Myocyte (in vitro differentiated cells): ENCODE data around the gene DUSP1. TPM values are rescaled to one million over a fixed set of nuclear protein-coding genes. Genes with fewer than 3 reads are reported as not detected.
"Not testable (repeated sequence)": the region's sequence is repeated elsewhere in the genome, so short reads cannot be mapped to it uniquely, and the experiment has no call there.

Experiments
- DNase-seq: peaks from one replicate; pipeline ENCODE4 v3.0.0-alpha.2; 2012; ENCODE audit warnings: low read depth
- total RNA-seq: library from RNA; depleted of rRNA; stranded (reverse); fragments of >200 nt; gene quantifications from 2 replicates; pipeline ENCODE4 v1.2.3, GENCODE V29; 2014

The DUSP1 gene
- total RNA-seq, 1 donor from 2014 or later = 127 TPM

DNA sequence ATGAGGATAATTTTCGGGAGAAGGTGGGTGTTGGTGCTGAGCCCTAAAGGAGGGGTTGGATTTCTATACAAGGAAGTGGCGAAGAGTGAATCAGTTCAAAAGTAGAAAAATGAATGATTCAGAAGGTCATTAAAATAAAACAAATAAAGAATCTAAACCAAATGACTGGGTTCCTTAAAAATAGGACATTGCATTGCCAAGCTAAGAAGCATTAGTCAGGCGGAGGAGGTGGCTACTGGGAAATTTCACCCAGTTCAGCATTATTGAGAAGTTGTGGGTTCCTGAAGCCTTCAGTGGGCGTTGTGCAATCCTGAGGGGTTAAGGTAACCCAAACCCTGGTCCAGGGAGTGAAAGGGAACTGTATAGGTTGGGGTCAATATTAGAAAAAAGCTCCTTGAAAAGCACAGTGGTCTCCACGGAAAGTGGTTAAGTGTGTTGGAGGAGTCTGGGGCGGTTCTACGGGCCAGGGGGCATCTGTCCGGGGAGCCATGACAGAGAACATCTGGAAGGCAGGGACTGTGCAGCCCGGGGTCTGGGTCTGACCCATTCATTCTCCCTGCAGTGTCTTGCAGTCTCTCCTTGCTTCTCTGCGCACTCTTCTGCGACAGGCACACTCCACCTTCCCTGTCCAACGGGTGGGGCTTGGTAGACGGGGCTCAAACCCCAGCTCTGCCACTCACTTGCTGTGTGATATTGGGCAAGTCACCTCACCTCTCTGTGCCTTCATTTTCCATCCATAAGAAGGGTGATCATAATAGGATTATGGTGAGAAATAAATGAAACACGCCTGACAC is 27.6 kb upstream of the DUSP1 start:
- DNase-seq = peak; percentile 47

DNA sequence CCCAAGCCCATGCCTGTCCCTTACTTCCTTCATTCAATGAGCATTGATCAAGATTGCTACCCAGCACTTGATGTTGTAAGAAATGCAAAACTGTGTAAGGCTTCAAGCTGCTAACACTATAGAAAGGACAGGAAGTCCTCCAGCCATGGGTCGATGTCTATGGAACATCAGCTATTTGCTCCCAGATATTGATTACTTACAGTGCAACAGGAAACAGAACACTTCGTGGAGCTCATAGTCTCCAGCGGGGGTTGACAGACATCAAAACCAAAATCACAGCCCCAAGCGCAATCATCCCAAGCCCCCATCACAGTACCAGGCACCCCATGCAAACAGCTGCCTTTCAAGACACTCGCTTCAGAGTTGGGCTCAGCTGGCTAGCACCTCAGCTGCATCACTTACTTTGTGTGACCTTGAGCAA is 26.8 kb upstream of the DUSP1 start:
- DNase-seq = no peak

DNA sequence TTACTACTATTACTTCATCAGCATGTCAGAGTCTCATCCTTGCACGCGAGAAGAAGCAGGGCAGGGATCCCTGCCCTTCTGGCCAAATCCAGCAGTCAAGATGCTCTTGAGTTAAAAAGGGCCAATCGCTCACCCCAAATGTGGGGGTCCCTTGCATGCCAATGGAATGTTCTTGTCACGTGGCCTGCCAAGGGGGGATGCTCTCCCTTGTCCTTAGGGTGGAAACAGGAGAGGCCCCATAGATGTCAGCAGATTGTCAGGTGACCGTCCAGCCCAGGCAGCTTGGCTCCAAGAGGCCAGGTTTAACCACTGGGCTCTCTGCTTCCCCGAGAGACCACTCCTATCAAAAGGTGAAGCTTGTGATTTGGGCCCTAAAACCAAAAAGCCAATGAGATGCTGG is 25.3 kb upstream of the DUSP1 start:
- DNase-seq = no peak

- DNase-seq = peak; percentile 88
Measured at GRCh38 chr5:172795318-172795977, 24.5 kb upstream of the DUSP1 start.

DNA sequence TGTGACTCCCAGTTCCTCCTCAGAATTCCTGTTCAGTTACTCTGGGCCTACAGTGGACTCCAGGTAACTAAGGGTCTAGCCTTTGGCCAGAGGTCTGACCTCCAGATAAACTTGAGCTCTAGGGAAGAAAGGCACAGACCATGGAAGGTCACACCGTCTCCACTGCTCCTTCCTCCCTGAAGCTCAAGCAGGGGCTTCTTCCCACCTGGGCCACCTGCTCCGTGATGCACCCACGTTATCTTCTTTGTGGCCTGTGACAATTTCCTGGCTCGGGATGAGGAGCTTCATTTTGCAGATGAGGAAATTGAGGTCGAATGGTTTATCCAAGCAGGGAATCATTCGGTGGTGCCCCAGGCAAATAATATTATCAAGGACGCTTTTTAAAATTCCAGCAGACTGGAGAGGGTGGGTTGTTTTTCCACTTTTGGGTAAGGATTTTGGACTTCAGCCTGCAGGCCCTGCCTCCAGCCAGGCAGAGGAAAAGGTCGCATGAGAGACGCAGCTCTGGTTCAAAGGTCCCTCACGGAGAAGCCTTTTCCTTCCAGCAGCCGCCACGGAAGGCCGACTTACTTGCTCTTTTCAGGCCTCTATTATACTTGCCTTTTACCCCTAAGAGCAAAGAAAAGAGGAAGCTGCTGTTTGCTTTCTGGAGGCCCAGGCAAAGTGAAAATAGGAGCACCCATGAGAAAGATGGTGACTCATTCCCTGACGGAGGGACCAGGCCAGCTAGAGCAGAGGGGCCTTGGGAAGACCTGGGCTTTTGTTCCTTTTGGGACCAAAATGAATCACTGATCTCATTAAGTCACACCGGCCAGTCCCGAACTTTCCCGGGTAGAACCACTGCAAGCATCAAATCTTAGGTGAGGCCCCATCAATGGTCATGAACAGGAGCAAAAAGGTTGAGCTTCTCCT is 22.8 kb upstream of the DUSP1 start:
- DNase-seq = no peak

- DNase-seq = peak; percentile 97
Measured at GRCh38 chr5:172792701-172793570, 21.9 kb upstream of the DUSP1 start.

GRCh38 chr5:172791726-172792445 is 20.9 kb upstream of the DUSP1 start:
- DNase-seq = no peak

GRCh38 chr5:172791286-172791685 is 20.3 kb upstream of the DUSP1 start:
- DNase-seq = no peak

GRCh38 chr5:172790496-172790889 is 19.5 kb upstream of the DUSP1 start:
- DNase-seq = no peak

DNA sequence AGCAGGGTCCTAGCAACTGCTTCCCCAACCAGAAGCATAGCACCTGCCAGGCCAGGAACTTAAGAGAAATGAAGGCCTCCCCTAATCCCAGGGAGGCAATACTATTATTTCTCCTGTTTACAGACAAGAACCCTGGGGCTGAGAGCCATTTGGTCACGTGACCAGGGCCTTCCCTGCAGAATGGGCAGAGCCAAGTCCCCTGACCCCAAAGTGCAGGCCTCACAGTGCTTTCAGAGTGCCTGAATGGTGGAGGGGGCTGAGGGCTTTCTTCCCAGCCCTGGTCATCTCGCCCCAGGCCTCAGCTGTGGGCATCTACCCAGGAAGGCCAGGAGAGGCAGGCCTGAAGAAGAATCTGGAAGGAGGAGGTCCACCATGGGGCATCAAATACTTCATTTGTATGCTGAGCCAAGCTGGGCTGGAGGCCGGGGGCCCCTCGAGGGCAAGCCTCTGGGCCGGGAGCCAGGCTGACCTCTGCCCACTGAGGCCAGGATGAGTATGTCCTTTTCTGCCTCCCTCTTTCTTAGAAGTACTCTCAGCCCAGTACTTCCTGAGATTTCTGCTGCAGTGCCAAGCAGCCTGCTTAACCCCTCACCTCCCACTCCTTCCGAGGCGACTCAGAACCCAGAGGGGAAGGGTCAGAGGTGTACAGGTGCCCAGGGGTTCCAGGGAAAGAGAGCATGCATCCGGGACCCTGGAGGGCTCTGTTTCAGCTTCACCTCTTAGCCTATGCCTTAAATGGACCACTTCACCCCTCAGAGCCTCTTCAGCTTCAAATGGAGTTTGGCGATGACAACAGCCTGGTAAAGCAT is 18.9 kb upstream of the DUSP1 start:
- DNase-seq = peak; percentile 45

GRCh38 chr5:172788771-172789686 is 18.0 kb upstream of the DUSP1 start:
- peak; percentile 31 for DNase-seq

GRCh38 chr5:172787538-172787937 is 16.5 kb upstream of the DUSP1 start:
- not testable (repeated sequence) for DNase-seq

GRCh38 chr5:172786736-172787462 is 15.9 kb upstream of the DUSP1 start:
- DNase-seq = no peak

DNA sequence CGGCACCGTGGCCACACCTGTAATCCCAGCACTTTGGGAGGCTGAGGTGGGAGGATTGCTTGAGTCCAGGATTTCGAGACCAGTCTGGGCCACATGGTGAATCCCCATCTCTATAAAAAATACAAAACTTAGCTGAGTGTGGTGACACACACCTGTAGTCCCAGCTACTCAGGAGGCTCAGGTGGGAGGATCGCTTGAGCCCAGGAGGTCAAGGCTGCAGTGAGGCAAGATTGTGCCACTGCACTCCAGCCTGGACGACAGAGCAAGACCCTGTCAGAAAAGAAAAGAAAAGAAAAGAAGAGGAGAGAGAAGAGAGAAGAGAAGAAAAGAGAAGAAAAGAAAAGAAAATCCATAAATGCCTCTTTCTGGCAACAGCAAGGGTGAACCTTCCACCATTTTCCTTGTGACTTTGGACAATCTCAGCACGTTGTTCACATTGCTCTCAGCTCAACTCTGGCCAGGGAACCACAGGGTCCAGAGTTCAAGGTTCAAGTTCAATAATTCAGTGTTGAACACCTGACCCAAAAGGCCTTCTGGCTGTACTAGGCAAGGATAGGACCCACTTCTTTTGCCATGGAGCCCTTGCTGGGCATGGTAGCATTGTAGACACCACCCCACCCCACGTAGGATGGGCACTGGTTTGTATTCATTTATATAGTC is 14.6 kb upstream of the DUSP1 start:
- DNase-seq = no peak

- not testable (repeated sequence) for DNase-seq
Measured at GRCh38 chr5:172784162-172784561, 13.2 kb upstream of the DUSP1 start.

DNA sequence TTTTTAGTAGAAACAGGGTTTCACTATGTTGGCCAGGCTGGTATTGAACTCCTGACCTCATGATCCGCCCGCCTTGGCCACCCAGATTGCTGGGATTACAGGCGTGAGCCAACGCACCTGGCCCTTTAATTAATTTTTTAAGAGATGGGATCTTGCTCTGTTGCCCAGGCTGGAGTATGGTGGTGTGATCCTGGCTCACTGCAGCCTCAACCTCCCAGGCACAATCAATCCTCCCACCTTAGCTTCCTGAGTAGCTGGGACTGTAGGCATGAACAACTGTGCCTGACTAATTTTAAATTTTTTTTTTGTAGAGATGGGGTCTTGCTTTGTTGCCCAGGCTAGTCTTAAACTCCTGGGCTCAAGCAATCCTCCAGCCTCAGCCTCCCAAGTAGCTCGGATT is 12.3 kb upstream of the DUSP1 start:
- DNase-seq = not testable (repeated sequence)
